HepG2 (cell line): ENCODE results near the gene GCNT4. TPM values are rescaled to one million over a fixed set of nuclear protein-coding genes. Genes with fewer than 3 reads are reported as not detected.
A peak's percentile ranks its signal among the peaks of the same experiment; 100 is the strongest.

ENCODE experiments used
- CAMTA2 ChIP-seq: sonication (generic); formaldehyde crosslinking; IDR thresholded peaks from 2 replicates; pipeline ENCODE4 v1.4.0; 2020; ENCODE audit warnings: mild to moderate bottlenecking, missing genetic modification reagents, borderline replicate concordance
- ELF1 ChIP-seq: sonication (generic); formaldehyde crosslinking; IDR thresholded peaks from 2 replicates; pipeline ENCODE4 v1.4.0; 2020; ENCODE audit warnings: missing genetic modification reagents
- GATAD1 ChIP-seq: IDR thresholded peaks from 2 replicates; pipeline ENCODE4 v1.6.1; 2016; ENCODE audit warnings: missing genetic modification reagents, missing compliant biosample characterization
- MLLT10 ChIP-seq: sonication (generic); formaldehyde crosslinking; IDR thresholded peaks from 2 replicates; pipeline ENCODE4 v1.4.0; 2020; ENCODE audit warnings: missing genetic modification reagents
- NONO ChIP-seq, 2 experiments: fragments of 450-650 bp in 1 of 2; sonication (generic) in 1 of 2; formaldehyde crosslinking in 1 of 2; IDR thresholded peaks in 1 of 2; conservative IDR thresholded peaks in 1 of 2; 2 replicates each; pipeline versions ENCODE4 v1.6.1 to v1.8.0; 2017 to 2022; ENCODE audit warnings: mild to moderate bottlenecking in 1 of 2, missing genetic modification reagents in 1 of 2, moderate library complexity in 1 of 2
- NR2F2 ChIP-seq: IDR thresholded peaks from 2 replicates; pipeline ENCODE4 v1.6.1; 2012; ENCODE audit warnings: low read depth, inconsistent platforms, borderline replicate concordance
- PAWR ChIP-seq: sonication (generic); formaldehyde crosslinking; IDR thresholded peaks from 2 replicates; pipeline ENCODE4 v1.4.0; 2020; ENCODE audit warnings: missing genetic modification reagents, mild to moderate bottlenecking, borderline replicate concordance
- PHF8 ChIP-seq: sonication (generic); formaldehyde crosslinking; IDR thresholded peaks from 2 replicates; pipeline ENCODE4 v1.5.0; 2020; ENCODE audit warnings: missing genetic modification reagents
- SETDB1 ChIP-seq: sonication (generic); formaldehyde crosslinking; IDR thresholded peaks from 2 replicates; pipeline ENCODE4 v1.5.1; 2020; ENCODE audit warnings: missing genetic modification reagents, mild to moderate bottlenecking, borderline replicate concordance
- THAP8 ChIP-seq: sonication (generic); formaldehyde crosslinking; IDR thresholded peaks from 2 replicates; pipeline ENCODE4 v1.5.1; 2020; ENCODE audit warnings: missing genetic modification reagents, mild to moderate bottlenecking, borderline replicate concordance
- YEATS4 ChIP-seq: sonication (generic); formaldehyde crosslinking; IDR thresholded peaks from 2 replicates; pipeline ENCODE4 v1.4.0; 2020; ENCODE audit warnings: missing genetic modification reagents, borderline replicate concordance
- ZBTB33 ChIP-seq: sonication (generic); formaldehyde crosslinking; IDR thresholded peaks from 2 replicates; pipeline ENCODE4 v1.4.0; 2020; ENCODE audit warnings: missing genetic modification reagents
- ZFP36 ChIP-seq: fragments of 150-350 bp; IDR thresholded peaks from 2 replicates; pipeline ENCODE4 v1.6.1; 2018; ENCODE audit warnings: borderline replicate concordance, low read length, low read depth; ENCODE audit not compliant: partially characterized antibody
- ZKSCAN5 ChIP-seq: sonication (generic); formaldehyde crosslinking; IDR thresholded peaks from 2 replicates; pipeline ENCODE4 v1.5.1; 2020; ENCODE audit warnings: mild to moderate bottlenecking, missing genetic modification reagents
- ZNF431 ChIP-seq: sonication (generic); formaldehyde crosslinking; IDR thresholded peaks from 2 replicates; pipeline ENCODE4 v1.9.0; 2022; ENCODE audit warnings: missing genetic modification reagents, low read depth, mild to moderate bottlenecking, borderline replicate concordance
- ZNF775 ChIP-seq: sonication (generic); formaldehyde crosslinking; IDR thresholded peaks from 2 replicates; pipeline ENCODE4 v1.4.0; 2020; ENCODE audit warnings: missing genetic modification reagents, mild to moderate bottlenecking, moderate library complexity, borderline replicate concordance
- ZNF782 ChIP-seq: sonication (generic); formaldehyde crosslinking; IDR thresholded peaks from 2 replicates; pipeline ENCODE4 v1.4.0; 2020; ENCODE audit warnings: missing genetic modification reagents, mild to moderate bottlenecking, borderline replicate concordance
- ZUFSP ChIP-seq: sonication (generic); formaldehyde crosslinking; IDR thresholded peaks from 2 replicates; pipeline ENCODE4 v1.9.0; 2021; ENCODE audit warnings: missing genetic modification reagents, mild to moderate bottlenecking, borderline replicate concordance
- polyA plus RNA-seq, 8 experiments: library from polyadenylated mRNA; depleted of rRNA in 3 of 8; stranded (reverse) in 7 of 8; unstranded in 1 of 8; fragments of >200 nt; fragmentation: Illumina TruSeq in 4 of 8; extraction: Trizol in 4 of 8; gene quantifications; 2 replicates each; pipeline versions ENCODE4 v1.2.1 to v1.2.3, GENCODE V29; 2011 to 2016; ENCODE audit warnings: low read depth in 4 of 8, missing spikeins in 1 of 8, mixed read lengths in 1 of 8; ENCODE audit not compliant: insufficient read depth in 1 of 8
- total RNA-seq, 5 experiments: library from RNA; depleted of rRNA; stranded (reverse); fragments of >200 nt; fragmentation: Illumina TruSeq; extraction: Trizol; gene quantifications; 2 replicates each; pipeline ENCODE4 v1.2.3, GENCODE V29; 2016; ENCODE audit warnings: low read depth in 1 of 5
- TF ChIP-seq, protein P1 (sequence below): sonication (generic); formaldehyde crosslinking; IDR thresholded peaks from 2 replicates; pipeline ENCODE4 v1.4.0; 2020; ENCODE audit warnings: missing genetic modification reagents
- TF ChIP-seq, protein P2 (sequence below): sonication (generic); formaldehyde crosslinking; IDR thresholded peaks from 2 replicates; pipeline ENCODE4 v1.4.0; 2020; ENCODE audit warnings: missing genetic modification reagents, borderline replicate concordance

GCNT4 gene
- total and polyA plus RNA-seq, 2 of the 13 experiments (the other 11 are each of a cell fraction or from before 2014, with no cell fraction given): 0.22 to 0.38 TPM

- peak; percentile 30; the same call in 1 of the 2 replicates for TF ChIP-seq ZBTB33 (CRISPR knock-in tag)
- TF ChIP-seq SETDB1 (CRISPR knock-in tag): no peak
- no peak for TF ChIP-seq ZUFSP (CRISPR knock-in tag)
- no peak for TF ChIP-seq ZNF775 (CRISPR knock-in tag)
- no peak for TF ChIP-seq YEATS4
- peak; percentile 37; the same call in 1 of the 2 replicates for TF ChIP-seq ELF1 (CRISPR knock-in tag)
- TF ChIP-seq PAWR (CRISPR knock-in tag): no peak
- TF ChIP-seq, protein P1, sequence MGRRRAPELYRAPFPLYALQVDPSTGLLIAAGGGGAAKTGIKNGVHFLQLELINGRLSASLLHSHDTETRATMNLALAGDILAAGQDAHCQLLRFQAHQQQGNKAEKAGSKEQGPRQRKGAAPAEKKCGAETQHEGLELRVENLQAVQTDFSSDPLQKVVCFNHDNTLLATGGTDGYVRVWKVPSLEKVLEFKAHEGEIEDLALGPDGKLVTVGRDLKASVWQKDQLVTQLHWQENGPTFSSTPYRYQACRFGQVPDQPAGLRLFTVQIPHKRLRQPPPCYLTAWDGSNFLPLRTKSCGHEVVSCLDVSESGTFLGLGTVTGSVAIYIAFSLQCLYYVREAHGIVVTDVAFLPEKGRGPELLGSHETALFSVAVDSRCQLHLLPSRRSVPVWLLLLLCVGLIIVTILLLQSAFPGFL (CRISPR knock-in tag): no peak
- TF ChIP-seq ZNF431 (CRISPR knock-in tag): no peak
- no peak for TF ChIP-seq CAMTA2 (CRISPR knock-in tag)
- no peak for TF ChIP-seq PHF8 (CRISPR knock-in tag)
- no peak for TF ChIP-seq NR2F2
- TF ChIP-seq, protein P2, sequence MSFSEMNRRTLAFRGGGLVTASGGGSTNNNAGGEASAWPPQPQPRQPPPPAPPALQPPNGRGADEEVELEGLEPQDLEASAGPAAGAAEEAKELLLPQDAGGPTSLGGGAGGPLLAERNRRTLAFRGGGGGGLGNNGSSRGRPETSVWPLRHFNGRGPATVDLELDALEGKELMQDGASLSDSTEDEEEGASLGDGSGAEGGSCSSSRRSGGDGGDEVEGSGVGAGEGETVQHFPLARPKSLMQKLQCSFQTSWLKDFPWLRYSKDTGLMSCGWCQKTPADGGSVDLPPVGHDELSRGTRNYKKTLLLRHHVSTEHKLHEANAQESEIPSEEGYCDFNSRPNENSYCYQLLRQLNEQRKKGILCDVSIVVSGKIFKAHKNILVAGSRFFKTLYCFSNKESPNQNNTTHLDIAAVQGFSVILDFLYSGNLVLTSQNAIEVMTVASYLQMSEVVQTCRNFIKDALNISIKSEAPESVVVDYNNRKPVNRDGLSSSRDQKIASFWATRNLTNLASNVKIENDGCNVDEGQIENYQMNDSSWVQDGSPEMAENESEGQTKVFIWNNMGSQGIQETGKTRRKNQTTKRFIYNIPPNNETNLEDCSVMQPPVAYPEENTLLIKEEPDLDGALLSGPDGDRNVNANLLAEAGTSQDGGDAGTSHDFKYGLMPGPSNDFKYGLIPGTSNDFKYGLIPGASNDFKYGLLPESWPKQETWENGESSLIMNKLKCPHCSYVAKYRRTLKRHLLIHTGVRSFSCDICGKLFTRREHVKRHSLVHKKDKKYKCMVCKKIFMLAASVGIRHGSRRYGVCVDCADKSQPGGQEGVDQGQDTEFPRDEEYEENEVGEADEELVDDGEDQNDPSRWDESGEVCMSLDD: no peak
- TF ChIP-seq THAP8 (CRISPR knock-in tag): no peak
- TF ChIP-seq ZKSCAN5: no peak
- no peak for TF ChIP-seq ZFP36
- TF ChIP-seq GATAD1: 0 out of 2 replicates have a peak, but pooled peaks have one; percentile 24
- TF ChIP-seq NONO (IDR thresholded peaks at IDR 0.05): no peak
- no peak for TF ChIP-seq NONO (CRISPR knock-in tag; conservative IDR thresholded peaks at IDR 0.05)
- no peak for TF ChIP-seq ZNF782
- TF ChIP-seq MLLT10 (CRISPR knock-in tag): no peak
Observed at GRCh38 chr5:75049456-75050351, 2.7 kb downstream of the GCNT4 start (continued).
